LNCAP (cell line): ENCODE results near the gene ZFTA.
A peak's percentile ranks its signal among the peaks of the same experiment; 100 is the strongest.

Experiments used
- TF ChIP-seq, protein P1 (sequence below): fragments of 450-650 bp; IDR thresholded peaks from 2 replicates; pipeline ENCODE4 v1.5.1; 2017; ENCODE audit warnings: mild to moderate bottlenecking

Gene ZFTA

DNA sequence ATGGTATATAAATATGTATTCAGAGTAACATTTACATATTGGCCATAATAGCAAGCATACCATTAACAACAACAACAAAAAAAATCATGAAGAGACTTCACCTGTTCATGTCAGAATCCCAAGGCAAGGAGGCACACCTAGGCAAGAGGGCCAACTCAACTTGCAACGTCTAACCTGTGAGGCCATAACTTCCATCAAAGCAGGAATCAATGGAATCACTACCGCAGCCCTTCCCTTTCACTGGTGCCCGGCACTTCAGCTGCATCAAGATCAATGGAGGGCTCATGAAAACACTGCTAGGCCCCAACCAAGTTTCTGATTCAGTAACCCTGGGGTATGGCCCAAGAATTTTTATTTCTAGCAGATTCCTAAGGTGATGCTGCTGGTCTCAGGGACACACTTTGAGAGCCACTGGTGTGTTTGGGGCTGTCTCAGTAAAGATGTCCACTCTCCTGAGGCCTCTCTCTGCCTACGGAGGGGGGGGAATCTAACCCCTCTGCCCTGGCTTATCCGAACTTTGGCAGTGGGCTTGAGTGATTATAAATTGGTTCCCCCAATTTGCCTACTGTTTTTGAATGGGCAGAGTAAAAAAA, 8.0 kb downstream of the ZFTA start:
- TF ChIP-seq, protein P1, sequence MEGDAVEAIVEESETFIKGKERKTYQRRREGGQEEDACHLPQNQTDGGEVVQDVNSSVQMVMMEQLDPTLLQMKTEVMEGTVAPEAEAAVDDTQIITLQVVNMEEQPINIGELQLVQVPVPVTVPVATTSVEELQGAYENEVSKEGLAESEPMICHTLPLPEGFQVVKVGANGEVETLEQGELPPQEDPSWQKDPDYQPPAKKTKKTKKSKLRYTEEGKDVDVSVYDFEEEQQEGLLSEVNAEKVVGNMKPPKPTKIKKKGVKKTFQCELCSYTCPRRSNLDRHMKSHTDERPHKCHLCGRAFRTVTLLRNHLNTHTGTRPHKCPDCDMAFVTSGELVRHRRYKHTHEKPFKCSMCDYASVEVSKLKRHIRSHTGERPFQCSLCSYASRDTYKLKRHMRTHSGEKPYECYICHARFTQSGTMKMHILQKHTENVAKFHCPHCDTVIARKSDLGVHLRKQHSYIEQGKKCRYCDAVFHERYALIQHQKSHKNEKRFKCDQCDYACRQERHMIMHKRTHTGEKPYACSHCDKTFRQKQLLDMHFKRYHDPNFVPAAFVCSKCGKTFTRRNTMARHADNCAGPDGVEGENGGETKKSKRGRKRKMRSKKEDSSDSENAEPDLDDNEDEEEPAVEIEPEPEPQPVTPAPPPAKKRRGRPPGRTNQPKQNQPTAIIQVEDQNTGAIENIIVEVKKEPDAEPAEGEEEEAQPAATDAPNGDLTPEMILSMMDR = no peak

GRCh38 chr11:63756919-63757761, 11.4 kb downstream of the ZFTA start:
- TF ChIP-seq, protein P1 = no peak

- TF ChIP-seq, protein P1 = no peak
These were observed 19.0 kb downstream of the ZFTA start for GRCh38 chr11:63749624-63750023.

DNA sequence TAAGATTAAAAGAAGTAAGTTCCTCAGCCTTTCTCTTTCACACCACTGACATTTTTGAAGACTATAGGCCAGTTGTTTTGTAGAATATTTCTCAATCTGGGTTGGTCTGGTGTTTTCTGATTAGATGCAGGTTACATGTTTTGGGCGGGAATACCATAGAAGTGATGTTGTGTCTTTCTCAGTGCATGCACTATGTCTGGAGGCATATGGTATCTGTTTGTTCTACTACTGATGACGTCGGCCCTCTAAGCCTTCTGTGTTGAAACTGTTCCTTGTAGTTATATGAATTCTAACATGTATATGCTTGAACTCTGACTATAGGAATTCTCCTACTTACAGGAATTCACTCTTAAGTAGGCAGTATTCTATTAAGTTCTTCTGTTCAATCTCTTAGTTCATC, 21.6 kb downstream of the ZFTA start:
- TF ChIP-seq, protein P1 = no peak

DNA sequence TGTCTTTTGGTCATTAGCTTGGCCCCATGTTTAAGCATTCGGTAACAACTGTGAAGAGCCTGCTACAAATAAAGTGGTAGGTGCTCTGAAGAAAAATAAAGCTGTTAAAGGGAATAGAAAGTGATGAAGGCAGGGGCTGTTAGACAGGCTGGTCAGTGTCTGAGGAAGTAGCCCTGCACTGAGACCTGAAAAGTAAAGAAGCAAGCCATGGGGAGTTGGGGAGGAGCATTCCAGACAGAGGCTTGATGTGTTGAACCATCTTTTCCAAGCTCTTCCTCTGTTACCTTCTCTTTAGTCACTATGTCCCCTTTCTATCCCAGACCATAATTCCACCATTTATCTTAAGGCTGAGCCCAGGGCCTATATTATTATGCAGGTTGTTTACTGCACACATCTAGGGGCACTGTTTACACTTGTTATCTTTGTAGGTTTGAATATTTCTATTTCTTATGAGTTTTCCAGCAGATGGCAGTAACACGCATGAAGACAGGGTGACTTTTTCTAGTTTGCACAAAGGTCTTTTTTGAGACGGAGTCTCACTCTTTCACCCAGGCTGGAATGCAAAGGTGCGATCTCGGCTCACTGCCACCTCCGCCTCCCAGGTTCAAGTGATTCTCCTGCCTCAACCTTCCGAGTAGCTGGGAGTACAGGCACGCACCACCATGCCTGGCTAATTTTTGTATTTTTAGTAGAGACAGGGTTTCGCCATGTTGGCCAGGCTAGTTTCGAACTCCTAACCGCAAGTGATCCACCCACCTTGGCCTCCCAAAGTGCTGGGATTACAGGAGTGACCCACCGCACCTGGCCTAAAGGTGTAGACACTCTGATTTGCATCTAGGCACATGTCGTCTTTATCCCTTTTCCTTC, 23.0 kb downstream of the ZFTA start:
- TF ChIP-seq, protein P1 = peak; percentile 37; the same call in 1 of the 2 replicates

- TF ChIP-seq, protein P1 = peak; percentile 96
These were observed 29.7 kb downstream of the ZFTA start for GRCh38 chr11:63738720-63739360.

DNA sequence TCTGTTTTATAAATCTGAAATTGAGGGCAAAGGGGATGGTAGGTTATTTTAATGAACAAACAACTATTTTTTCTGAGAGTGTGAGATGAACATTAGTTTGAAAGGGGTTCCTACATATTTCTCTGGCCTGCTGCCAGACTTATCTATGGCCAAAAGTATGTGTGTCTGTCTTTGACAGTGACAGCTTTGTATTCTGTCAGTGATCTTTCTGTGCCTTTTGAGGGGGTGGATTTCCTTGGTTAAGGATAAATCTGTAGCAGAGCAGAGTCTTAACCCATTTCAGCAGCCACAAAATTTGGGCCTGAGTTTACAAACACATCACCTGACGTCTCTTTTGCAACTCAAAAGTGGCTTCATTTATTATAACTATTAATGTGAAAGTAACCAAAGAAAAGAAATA, 30.9 kb downstream of the ZFTA start:
- TF ChIP-seq, protein P1 = no peak
